HK-2 (cell line): ENCODE measurements around the gene PDE3B.
"Not testable (repeated sequence)": the region's sequence is repeated elsewhere in the genome, so short reads cannot be mapped to it uniquely, and the experiment has no call there.

Experiments
- DNase-seq: peaks from one replicate; pipeline ENCODE4 v3.0.0-alpha.2; 2018; ENCODE audit not compliant: unreplicated experiment

Gene PDE3B

GRCh38 chr11:14743667-14744066 lies 100.1 kb downstream of the PDE3B start:
- DNase-seq, result not testable (repeated sequence)

- no peak for DNase-seq
Observed at GRCh38 chr11:14746857-14747395, 103.3 kb downstream of the PDE3B start.

- DNase-seq, result no peak
Observed at GRCh38 chr11:14748090-14748489, 104.5 kb downstream of the PDE3B start.

DNA sequence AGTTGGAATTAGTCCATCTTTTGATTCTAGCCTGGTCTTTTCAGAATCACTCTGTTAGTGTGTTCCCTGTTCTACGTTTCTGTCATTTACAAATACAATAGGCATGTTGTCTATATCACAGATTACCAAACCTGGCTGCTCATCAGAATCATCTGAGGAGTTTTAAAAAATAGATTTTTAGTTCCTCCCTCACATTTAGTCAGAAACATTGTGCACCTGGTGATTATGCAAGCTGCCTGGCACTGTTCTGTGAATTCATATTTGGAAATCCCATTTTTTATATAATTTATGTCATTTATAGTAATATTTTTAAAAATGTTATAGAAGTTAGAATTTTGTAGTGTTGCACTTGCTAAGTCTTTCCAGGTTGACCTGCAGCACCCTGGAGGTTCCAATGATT lies 107.3 kb downstream of the PDE3B start:
- DNase-seq, result no peak

- DNase-seq, result no peak
Observed at GRCh38 chr11:14751975-14752407, 108.4 kb downstream of the PDE3B start.

- no peak for DNase-seq
Observed at GRCh38 chr11:14755140-14755539, 111.5 kb downstream of the PDE3B start.

GRCh38 chr11:14756349-14756748 lies 112.7 kb downstream of the PDE3B start:
- DNase-seq, result no peak

GRCh38 chr11:14759300-14760012 lies 115.9 kb downstream of the PDE3B start:
- DNase-seq, result not testable (repeated sequence)

- no peak for DNase-seq
Observed at GRCh38 chr11:14764179-14764578, 120.6 kb downstream of the PDE3B start.

- no peak for DNase-seq
Observed at GRCh38 chr11:14764579-14765527, 121.2 kb downstream of the PDE3B start.

GRCh38 chr11:14766585-14766984 lies 123.0 kb downstream of the PDE3B start:
- DNase-seq, result no peak

- no peak for DNase-seq
Observed at GRCh38 chr11:14768526-14769188, 125.1 kb downstream of the PDE3B start.

- DNase-seq, result no peak
Observed at GRCh38 chr11:14773755-14774154, 130.2 kb downstream of the PDE3B start.

DNA sequence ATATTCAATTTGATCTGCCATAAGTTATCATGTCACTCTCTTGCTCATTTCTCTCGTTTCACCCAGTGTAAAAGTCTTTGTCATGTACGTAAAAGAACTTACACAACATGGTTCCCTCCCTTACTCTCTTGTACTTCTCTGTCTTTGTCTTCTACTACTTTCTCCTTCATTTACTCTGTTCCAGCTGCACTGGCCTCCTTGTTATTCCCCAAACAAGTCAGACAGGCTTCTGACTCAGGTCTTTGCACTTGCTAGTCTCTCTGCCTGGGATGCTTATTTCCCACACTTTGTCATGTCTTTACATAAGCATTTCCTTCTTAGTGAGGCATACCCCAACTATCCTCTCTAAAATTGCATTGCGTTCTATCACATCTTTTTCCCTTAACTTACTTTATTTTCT lies 131.1 kb downstream of the PDE3B start:
- no peak for DNase-seq

- DNase-seq, result no peak
Observed at GRCh38 chr11:14775897-14776296, 132.3 kb downstream of the PDE3B start.

DNA sequence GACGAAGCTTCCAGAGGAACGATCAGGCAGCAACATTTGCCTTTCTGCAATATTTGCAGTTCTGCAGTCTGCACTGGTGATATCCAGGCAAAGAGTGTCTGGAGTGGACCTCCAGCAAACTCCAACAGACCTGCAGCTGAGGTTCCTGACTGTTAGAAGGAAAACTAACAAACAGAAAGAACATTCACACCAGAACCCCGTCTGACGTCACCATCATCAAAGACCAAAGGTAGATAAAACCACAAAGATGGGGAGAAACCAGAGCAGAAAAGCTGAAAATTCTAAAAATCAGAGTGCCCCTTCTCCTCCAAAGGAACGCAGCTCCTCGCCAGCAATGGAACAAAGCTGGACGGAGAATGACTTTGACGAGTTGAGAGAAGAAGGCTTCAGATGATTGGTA lies 134.9 kb downstream of the PDE3B start:
- not testable (repeated sequence) for DNase-seq

- no peak for DNase-seq
Observed at GRCh38 chr11:14783788-14784187, 140.2 kb downstream of the PDE3B start.

DNA sequence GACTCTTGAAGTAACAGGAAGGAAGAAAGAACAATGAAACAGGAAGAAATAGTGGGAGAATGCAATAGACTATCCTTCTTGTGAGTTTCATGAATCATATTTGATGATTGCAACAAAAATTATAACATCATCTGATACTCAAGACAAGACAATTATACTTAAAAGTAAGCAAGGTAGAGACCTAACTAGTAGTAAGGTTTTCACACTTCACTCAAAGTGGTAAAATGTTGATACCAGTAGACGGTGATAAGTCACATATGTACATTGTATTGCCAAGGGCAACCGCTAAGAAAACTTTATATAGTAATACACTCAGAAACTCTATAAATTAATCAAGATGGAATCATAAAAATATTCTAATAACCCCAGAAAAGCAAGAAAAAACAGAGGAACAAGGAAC lies 140.6 kb downstream of the PDE3B start:
- no peak for DNase-seq

DNA sequence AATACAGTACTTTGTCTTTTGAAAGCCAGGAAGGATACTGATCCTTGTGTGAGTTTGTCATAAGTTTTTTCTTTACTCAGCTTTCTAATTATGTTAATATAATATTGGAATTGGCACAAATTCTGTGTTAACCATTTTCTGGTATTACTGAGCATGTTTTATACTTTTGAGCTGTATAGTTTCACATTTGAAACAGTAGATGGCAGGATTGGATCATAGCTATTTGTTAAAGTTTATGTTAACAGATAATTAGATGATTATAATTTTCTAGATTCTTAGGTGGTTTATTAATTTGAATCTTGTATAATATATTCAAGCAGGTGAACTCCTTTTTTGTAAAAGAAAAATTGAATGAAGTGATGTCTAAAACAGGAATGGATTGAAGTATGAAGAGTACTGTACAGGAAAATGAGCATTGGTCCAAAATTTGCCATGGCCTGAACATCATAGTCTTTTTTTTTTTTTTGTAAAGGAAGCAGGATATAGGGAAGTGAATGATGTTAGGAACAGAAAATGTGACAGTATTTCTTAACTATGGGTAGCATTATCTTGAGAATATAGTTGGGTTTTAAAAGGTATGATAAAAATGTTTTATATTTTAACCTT lies 146.4 kb downstream of the PDE3B start:
- DNase-seq, result no peak

GRCh38 chr11:14793546-14793945 lies 149.9 kb downstream of the PDE3B start:
- no peak for DNase-seq

GRCh38 chr11:14796028-14796427 lies 152.4 kb downstream of the PDE3B start:
- DNase-seq, result not testable (repeated sequence)

DNA sequence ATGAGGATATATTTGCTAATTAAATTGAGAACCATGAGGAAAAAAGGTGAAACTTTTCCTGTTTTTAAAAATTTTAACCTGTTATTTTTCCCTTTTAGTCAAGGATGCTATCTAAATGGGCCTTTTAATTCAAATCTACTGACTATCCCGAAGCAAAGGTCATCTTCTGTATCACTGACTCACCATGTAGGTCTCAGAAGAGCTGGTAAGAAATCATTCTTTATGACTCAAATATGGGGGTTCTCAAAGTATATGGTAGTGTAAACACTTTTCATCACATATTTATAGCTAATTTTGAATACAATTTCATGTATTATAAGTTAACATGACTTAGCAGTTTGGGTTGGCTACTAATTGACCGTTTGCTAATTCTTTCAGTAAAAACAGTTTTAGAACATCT lies 160.2 kb downstream of the PDE3B start:
- no peak for DNase-seq
